HG02938 (cell line): ENCODE measurements around the gene GIMAP2.
A peak's percentile ranks its signal among the peaks of the same experiment; 100 is the strongest.
"Not testable (repeated sequence)": the region's sequence is repeated elsewhere in the genome, so short reads cannot be mapped to it uniquely, and the experiment has no call there.

ENCODE experiments used
- ATAC-seq: cut with Tn5 transposase; IDR thresholded peaks from one replicate; pipeline ENCODE4 v1.9.1; 2021; ENCODE audit warnings: mild to moderate bottlenecking, moderate library complexity; ENCODE audit not compliant: unreplicated experiment

Gene GIMAP2

DNA sequence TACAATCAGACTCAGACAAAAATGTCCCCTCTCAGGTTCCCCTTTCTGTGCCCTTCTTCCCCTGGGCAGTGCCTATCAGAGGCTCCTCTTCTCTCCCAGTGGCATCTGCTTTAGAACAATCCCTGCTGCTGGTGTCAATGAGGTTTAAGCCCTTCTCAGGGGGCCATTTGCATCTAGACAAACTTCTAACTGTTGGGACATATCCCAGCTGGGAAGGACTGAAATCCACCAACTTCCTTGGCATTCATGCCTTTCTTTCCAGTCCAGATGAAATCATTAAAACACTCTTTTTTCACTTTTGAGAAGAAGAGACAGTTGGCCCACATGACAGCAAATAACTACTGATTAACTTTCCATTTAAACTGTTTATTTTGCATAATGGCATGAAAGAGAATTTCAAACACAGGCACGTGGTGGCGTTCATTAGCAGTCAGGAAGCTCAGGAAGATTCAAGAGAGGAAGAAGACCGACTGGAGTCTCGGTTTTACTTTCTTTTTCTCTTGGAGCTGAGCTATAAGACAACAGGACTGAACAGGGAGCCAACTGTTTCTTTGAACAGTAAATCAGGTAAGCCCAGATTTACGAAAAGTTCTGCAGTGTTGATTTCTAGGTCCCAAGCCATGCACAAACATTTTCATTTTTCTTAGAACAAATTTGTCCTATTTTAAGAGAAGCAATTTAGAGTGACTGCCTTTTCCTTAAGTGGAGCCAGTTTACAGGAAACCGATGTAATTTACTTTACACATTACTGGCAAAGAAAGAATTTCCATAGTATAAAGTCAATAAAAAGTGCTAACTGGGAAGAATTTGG lies at the start of gene GIMAP2:
Gene GIMAP2 (plus strand): TSS at position 488 of the 811 bp plus-strand sequence. CDS start 1,354 bp downstream, outside the sequence.
- ATAC-seq: peak; percentile 91

DNA sequence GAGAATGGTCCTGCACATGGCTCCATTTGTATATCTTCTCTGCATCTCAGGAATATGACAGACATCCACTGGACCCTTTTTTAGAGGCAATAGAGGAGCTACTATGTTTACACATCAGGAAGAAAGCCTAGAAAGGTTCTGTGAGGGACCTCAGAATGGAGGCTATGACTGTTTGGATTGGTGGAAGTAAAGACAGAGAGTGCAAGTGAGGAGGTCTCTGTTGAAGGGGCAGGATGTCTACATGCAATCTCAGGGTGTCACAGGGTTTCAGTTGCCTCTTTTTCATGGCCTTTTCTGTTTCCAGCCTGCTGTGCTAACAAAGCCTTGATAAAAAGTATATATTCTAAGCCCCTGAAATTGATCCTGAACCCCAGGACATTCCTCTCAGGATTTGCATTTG lies 43.7 kb upstream of the GIMAP2 start:
- no peak for ATAC-seq

DNA sequence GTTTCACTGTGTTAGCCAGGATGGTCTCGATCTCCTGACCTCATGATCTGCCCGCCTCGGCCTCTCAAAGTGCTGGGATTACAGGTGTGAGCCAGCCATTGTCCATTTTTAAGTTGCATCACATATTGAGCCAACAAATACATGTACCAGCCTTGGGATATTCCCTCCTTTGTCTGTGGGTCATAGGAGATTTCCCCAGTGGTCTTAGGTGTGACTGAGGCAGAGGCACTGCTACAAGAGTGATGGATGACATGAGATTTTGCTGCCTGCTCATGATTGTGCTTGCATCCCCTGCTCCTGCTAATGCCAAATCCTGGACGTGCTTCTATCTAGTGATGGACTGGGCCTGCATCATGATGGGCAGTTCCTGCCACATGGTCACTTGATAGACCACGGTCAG lies 42.6 kb upstream of the GIMAP2 start:
- no peak for ATAC-seq

DNA sequence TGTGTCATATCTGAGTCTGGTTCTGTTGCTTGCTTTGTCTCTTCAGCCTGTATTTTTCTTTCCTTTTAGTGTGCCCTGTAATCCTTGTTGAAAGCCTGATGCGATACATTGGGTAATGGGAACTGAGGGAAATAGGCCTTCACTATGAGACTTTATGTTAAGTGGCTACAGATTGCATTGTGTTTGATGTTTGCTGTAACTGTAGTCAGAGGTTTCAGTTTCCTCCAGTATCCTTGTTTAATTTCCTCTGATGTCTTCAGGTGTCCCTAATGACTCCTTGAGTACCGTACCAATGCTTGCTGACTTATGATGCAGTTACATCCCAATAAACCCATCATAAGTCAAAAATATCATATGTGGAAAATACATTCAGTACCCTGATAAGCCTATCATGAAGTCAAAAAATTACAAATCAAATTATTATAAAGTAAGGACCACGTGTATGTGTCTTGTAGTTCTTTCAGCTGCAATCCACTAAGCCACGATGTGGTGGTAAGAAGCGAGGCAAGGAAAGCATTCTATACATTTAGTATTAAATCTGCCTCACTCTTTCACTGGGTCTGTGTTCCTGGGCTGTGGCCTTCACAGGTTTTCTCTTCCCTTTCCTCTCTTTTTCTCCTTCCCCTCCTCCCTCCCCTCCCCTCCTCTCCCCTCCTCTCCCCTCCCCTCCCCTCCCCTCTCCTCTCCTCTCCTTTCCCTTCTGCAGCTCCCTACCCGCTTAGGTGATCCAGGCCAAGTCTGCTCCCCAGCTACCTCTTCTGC lies 40.1 kb upstream of the GIMAP2 start:
- ATAC-seq: no peak

DNA sequence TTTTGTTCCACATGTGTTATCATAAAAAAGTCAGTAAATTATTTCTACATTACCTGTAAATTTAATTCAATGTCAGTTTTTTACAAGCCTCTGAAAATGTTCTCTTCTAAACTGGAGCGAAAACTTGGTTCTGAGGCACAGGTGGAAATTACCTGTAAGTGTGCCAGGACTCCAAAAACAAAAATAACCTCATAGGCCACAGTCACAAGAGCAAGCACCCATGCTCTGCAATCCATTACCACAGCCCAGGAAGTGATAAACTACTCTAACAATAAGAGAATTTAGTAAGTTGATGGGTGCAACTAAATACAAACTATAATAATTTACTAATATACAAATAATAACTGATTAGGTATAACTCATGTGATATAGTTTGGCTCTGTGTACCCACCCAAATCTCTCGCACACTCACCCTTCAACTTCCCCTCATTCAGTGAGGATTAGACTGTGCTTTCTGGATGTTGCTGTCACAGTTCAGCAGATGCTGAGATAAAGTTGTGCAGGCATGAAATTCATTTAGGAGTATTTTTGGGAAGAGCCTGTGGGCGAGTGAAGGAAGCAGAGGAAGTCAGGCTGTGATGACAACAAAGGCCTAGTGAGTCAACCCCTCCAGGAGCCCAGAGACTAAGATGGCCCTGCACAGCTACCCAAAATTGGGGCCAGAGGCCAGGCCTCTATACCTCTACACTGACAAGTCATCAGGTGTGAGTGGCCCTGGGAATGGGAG lies 37.0 kb upstream of the GIMAP2 start:
- ATAC-seq: no peak

DNA sequence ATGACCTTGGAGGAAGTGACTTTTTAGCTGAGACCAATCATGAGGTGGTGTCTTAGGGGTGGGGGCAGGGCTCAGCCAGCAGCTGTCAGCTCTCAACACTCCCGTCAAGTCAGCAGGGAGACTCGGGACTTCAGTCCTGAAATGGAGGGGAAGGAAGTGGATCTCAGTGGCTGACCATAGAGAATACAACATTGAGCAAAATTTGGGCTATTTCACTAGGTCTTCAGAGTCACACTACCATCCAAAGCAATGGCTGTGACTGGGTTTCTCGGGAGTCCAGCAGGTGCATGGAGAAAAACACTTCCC lies 36.5 kb upstream of the GIMAP2 start:
- ATAC-seq: no peak

DNA sequence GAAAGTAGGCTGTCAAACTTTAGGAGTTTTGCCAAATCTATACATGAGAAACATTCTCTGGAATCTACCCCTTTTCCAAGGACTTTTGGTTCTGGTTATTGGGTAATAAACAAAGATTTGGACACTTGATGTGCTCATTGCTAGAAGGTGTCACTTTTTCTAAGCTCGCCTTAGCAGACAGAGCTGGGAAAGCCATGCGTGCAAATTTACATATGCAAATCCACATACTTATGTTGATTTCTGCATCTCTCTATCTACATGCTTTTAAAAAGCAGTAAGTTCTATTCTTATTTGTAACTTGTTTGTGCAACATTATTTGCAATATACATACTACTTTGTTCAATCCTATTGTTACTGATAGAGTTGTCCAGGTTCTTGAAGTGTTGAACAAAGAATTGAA lies 30.8 kb upstream of the GIMAP2 start:
- no peak for ATAC-seq

DNA sequence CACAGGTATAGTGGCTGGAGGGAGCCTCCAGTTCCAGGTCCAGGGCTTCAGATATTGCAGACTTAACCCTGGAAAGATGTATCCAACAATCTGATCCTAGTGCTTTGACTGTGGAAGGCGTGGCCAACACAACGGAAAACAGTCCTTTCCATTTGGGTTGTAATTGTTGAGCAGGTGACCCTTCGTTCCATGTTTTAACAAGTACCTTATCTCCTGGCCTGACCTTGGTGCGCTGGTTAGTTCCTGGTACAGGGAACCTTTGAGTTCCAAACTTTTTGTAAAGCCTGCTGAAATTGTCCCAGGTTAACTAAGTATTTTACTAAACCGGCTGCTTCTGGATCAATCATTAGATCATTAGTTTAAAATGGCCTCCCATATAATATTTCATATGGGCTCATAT lies 29.5 kb upstream of the GIMAP2 start:
- ATAC-seq: no peak

DNA sequence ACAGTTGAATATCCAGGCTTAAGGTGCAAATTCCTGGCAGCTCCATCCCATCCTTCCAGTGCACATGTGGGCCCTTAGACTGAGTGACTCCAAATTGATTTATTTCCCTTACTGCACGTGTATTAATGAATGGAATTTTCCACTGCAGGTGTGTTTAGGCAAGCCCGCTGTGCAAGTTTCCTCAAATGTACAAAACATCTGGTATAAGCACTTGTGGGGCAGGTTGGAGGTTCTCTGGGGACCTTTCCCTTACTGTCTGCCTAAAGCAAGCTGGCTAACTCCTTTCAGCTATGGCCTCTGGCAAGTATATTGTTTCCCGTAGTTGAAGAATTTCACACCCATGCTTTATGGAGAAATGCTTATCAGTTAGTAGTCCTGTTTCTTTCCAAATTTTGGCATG lies 28.0 kb upstream of the GIMAP2 start:
- ATAC-seq: no peak

DNA sequence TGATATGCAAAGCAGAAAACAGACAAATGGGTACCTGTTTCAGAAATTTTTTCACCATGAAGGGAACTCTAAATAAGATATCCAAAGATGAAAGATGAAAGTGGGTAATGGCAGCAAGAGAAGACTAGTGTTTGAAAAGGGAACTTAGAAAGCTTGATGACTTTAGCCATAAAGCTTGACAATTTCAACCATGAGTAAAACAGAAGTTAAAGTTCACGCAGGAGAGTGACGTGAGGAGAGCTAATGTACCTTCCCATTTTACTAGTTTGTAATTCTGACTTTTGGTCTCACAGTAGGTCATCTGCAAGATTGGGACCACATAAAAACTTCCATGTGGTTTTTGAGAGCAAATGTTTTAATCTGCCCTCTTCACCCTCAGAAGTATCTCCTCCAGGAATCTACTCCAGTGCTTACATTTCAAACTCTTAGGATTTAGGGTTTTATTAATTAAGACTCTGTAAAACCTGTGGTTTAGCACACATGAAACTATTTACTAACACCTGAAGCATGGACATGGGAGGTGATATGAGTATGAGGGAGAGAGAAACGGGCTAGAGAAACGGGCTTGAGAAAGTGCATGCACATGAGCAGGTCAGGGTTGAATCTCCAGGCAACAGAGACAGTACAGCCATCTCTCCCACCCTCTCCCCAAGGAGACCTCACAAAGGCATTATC lies 24.4 kb upstream of the GIMAP2 start:
- no peak for ATAC-seq

DNA sequence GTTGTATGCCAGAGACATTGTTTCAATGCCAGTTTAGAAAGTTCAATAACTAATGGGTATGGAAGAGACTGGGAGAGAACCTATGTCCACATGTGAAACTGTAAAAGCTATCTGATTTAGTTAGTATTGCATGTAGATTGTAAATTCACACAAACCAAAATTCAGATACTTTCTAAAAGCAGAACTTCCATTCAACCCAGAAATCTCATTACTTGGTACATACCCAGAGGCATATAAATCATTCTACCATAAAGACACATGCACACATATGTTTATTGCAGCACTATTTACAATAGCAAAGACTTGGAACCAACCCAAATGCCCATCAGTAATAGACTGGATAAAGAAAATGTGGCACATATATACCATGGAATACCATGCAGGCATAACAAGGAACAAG lies 22.7 kb upstream of the GIMAP2 start:
- not testable (repeated sequence) for ATAC-seq

DNA sequence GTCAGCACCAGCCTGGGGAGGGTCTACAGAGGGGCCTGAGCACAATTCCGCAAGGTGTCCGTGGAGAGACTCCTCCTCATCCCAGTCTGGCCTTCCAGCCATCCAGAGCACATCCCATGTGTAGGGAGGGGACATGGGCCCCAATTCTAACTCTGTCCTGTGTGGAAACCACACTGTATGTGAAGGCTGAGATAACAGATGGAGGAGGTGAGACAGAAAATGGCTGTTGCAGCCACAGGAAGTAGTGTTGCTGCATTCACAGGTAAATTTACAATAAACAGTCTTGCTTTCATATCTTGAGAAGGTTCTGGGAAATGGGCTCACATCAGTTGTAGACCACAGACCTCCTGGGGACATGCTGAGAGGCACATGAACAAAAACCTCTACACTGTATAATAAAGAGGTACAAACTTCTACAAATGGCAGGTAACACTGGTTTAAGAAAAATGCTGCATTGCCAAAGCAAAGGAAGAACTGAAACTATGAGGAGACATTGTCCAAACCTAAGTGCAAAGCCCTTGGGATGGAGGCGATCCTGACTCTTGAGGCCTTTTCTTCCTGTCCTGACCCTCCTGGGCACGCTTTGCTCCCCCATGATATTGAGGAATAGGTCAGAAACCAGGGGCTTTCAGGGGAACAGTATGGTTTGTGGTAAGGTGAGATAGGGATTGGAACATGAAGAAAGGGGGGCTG lies 21.6 kb upstream of the GIMAP2 start:
- no peak for ATAC-seq

DNA sequence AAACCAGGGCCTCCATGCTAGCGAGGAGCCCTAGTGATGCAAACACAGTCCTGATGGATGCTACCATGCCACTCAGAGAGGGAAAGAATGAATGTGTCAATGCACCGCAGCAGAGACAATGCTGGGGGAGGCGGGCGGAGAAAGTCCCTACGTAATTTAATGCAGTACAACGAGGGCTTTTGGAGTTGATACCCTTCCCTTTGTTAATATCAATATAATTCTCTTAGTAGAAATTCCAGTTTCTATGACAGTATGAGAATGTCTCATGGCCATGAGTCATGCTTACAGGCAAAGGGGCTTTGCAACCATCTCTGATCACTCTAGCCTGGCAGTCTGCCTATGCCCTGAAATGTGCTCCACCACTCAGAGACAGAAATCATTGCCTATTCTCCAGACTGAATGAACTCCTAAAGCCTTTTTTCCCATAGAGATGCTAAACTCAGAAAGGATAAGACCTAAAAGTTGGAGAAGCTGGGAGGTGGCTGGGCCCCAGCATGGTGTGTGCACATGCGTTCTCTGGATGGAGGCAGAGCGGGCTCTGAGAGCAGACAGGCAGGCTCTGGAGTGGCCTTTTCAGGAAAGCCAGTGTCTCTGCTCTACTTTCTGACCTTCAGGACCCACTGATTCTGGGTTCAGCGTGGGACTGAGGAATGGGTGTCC lies 20.3 kb upstream of the GIMAP2 start:
- no peak for ATAC-seq

DNA sequence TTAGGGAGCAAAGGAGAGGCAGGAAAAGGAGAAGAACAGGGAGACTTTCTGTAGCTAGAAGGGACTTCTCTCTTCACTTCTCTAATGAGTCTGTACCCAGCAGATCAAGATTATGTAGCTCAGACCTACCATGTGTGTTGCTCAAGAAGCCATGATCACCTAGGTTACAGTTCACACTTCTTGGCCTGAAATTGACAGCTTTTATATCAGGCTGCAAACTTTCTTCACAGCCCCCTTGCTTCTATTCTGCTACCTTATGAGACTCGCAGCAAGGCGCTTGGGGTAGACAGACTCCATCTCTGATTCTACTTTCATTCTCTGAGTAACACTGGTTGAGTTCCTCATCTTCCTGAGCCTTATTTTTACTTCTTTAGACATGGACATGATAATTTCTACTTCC lies 19.6 kb upstream of the GIMAP2 start:
- ATAC-seq: no peak

DNA sequence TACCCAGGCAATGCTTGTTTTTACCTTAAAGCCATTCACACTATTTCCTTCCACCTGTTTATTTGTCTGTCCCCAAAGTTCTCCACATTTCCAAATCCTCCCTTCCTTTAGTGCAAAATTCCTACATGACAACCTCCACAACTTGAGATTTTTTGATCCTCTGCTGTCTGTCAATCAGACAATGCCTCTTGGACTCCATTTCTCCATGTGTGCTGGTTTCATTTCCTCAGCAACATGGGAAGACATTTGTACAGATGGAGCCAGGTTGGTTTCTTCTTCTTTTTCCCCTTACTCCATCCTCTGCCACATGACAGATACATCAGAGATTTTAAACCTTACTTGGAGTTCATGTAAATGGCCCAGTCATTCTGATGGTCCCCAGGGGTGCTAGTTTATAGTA lies 19.1 kb upstream of the GIMAP2 start:
- no peak for ATAC-seq

DNA sequence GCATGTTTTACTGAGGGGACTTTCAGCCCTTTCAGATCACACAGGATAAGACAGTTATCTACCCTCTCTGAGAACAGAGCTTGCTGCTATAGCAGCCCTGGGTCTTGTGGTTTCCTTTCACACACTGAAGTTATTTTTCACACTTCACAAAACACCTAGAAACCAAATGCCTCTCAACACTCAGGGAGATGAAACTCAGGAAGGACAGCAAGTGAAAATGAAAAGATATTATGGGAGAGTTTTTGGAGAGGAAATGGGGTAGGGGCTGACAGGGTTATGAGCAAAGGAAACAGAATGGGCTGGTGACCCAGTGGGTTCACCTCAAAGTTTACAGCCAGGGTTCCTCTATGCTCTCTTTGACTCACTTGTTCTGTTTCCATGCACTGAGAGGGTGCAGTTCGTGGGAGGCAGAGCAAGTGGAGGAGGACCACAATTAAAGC lies 17.0 kb upstream of the GIMAP2 start:
- ATAC-seq: peak; percentile 78

DNA sequence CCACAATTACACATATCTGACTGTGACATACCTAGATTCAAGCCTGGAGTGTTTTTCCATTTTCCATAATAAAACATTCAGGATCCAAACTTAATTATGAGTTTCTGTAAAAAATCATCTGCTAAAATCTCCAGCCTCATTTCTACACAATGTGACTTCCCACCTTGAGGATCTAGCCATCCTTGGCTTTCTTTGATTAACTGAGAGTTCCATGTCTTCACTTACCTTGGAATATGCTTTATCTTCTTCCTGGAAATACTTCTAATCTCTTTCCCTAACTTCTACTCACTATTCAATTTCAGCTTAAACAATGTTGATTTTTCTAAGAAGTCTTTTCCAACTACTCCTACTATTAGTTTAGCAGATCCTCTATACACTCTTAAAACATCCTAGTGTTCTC lies 16.5 kb upstream of the GIMAP2 start:
- no peak for ATAC-seq

DNA sequence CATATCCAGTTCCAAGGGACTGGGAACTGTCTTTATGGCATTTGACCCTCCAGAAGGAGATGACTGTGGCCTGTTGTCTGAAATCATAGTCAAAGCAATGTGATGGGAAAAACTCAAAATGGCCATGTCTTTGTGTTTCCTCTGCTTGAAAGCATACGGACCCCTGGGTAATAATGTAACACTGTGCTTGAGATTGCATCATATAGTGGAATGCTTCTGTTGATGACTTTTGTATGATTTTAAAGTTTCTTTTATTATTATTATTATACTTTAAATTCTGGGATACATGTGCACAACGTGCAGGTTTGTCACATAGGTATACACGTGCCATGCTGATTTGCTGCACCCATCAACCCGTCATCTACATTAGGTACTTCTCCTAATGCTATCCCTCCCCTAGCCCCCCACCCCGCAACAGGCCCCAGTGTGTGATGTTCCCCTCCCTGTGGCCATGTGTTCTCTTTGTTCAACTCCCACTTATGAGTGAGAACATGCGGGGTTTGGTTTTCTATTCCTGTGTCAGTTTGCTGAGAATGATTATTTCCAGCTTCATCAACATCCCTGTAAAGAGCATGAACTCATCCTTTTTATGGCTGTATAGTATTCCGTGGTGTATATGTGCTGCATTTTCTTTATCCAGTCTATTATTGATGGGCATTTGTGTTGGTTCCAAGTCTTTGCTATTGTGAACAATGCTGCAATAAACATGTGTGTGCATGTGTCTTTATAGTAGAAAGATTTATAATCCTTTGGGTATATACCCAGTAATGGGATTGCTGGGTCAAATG lies 13.5 kb upstream of the GIMAP2 start:
- ATAC-seq: not testable (repeated sequence)

DNA sequence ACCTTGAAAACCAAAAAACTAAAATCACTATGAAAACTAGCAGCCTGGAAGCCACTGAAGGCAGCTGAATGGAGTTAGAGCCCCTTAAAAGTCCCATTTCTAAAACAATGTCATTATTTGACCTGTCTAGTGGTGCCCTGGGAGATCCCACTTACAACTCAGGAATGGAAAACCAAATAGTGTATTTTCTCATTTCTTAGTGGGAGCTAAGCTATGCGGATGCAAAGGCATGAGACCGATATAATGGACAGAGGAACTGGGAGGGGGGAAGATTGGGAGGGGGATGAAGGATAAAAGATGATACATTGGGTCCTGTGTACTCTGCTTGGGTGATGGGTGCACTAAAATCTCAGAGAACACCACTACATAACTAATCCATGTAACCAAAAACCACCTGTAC lies 9.8 kb upstream of the GIMAP2 start:
- ATAC-seq: no peak
